Measurements from ENCODE around the gene FHIT.

GRCh38 chr3:60453326-60453725, 797.9 kb downstream of the FHIT start:
- TF ChIP-seq, protein P1, sequence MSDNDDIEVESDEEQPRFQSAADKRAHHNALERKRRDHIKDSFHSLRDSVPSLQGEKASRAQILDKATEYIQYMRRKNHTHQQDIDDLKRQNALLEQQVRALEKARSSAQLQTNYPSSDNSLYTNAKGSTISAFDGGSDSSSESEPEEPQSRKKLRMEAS (IDR thresholded peaks at IDR 0.05; ENCODE audit: low read depth, low read length): no peak
- TF ChIP-seq FOXK2 (IDR thresholded peaks at IDR 0.05): no peak
- TF ChIP-seq, protein P2, sequence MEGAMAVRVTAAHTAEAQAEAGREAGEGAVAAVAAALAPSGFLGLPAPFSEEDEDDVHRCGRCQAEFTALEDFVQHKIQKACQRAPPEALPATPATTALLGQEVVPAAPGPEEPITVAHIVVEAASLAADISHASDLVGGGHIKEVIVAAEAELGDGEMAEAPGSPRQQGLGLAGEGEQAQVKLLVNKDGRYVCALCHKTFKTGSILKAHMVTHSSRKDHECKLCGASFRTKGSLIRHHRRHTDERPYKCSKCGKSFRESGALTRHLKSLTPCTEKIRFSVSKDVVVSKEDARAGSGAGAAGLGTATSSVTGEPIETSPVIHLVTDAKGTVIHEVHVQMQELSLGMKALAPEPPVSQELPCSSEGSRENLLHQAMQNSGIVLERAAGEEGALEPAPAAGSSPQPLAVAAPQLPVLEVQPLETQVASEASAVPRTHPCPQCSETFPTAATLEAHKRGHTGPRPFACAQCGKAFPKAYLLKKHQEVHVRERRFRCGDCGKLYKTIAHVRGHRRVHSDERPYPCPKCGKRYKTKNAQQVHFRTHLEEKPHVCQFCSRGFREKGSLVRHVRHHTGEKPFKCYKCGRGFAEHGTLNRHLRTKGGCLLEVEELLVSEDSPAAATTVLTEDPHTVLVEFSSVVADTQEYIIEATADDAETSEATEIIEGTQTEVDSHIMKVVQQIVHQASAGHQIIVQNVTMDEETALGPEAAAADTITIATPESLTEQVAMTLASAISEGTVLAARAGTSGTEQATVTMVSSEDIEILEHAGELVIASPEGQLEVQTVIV (IDR thresholded peaks at IDR 0.05; ENCODE audit: borderline replicate concordance, partially characterized antibody): no peak
- TF ChIP-seq, protein P3, sequence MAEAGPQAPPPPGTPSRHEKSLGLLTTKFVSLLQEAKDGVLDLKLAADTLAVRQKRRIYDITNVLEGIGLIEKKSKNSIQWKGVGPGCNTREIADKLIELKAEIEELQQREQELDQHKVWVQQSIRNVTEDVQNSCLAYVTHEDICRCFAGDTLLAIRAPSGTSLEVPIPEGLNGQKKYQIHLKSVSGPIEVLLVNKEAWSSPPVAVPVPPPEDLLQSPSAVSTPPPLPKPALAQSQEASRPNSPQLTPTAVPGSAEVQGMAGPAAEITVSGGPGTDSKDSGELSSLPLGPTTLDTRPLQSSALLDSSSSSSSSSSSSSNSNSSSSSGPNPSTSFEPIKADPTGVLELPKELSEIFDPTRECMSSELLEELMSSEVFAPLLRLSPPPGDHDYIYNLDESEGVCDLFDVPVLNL (IDR thresholded peaks at IDR 0.05; ENCODE audit: low read depth, low read length): no peak
- TF ChIP-seq CTCF (IDR thresholded peaks at IDR 0.05 in 2 of 3, conservative IDR thresholded peaks at IDR 0.05 in 1 of 3; ENCODE audit: control insufficient read depth in 2 of 3, extremely low read depth in 1 of 3, insufficient read depth in 1 of 3, low read depth in 3 of 3, low read length in 3 of 3): no peak
- TF ChIP-seq CEBPB (IDR thresholded peaks at IDR 0.05; ENCODE audit: borderline replicate concordance in 1 of 2, low read depth in 2 of 2, low read length in 2 of 2): no peak
- TF ChIP-seq SIN3A (IDR thresholded peaks at IDR 0.05; ENCODE audit: low read depth, low read length): no peak
- no peak for TF ChIP-seq TAF1 (IDR thresholded peaks at IDR 0.05; ENCODE audit: borderline replicate concordance, low read depth, low read length)
